CD4-positive, alpha-beta memory T cell (primary cell): ENCODE results near the gene DCUN1D2. TPM values are rescaled to one million over a fixed set of nuclear protein-coding genes. Genes with fewer than 3 reads are reported as not detected.
A peak's percentile ranks its signal among the peaks of the same experiment; 100 is the strongest.
"Not testable (repeated sequence)": the region's sequence is repeated elsewhere in the genome, so short reads cannot be mapped to it uniquely, and the experiment has no call there.

Source experiments
- CTCF ChIA-PET: fragments of 350-600 bp; sonication (Branson Sonifier 250); formaldehyde crosslinking; loops from one replicate; lab custom pipeline; 2021; ENCODE audit warnings: inconsistent platforms; ENCODE audit not compliant: partially characterized antibody; lab: Charles Lee
- POLR2A ChIA-PET: fragments of 350-600 bp; sonication (Branson Sonifier 250); formaldehyde crosslinking; loops from one replicate; lab custom pipeline; 2021; ENCODE audit not compliant: partially characterized antibody; lab: Charles Lee
- DNase-seq, 5 donors: peaks; one replicate each; pipeline versions ENCODE4 v3.0.0 to v3.0.0-alpha.2; 2020 to 2022; ENCODE audit warnings: mixed read lengths in 1 of 5
- H3K27ac ChIP-seq: one replicate; pipeline ENCODE4 v1.7.0; 2013; ENCODE audit warnings: low read depth, low read length
- H3K27me3 ChIP-seq: 2 replicates; pipeline ENCODE4 v1.7.0; 2013; ENCODE audit warnings: mild to moderate bottlenecking, low read length, moderate library complexity; ENCODE audit not compliant: insufficient read depth
- H3K36me3 ChIP-seq: 2 replicates; pipeline ENCODE4 v1.7.0; 2013; ENCODE audit warnings: mild to moderate bottlenecking, low read length, moderate library complexity; ENCODE audit not compliant: insufficient read depth
- H3K4me1 ChIP-seq: 2 replicates; pipeline ENCODE4 v1.7.0; 2013; ENCODE audit warnings: mild to moderate bottlenecking, low read length, moderate library complexity; ENCODE audit not compliant: insufficient read depth
- H3K4me3 ChIP-seq, 2 donors: one replicate each; pipeline ENCODE4 v1.7.0; 2013; ENCODE audit warnings: low read length in 2 of 2, mild to moderate bottlenecking in 1 of 2
- H3K9me3 ChIP-seq, 2 donors: one replicate each; pipeline ENCODE4 v1.7.0; 2013; ENCODE audit warnings: low read length in 2 of 2, control low read depth in 1 of 2; ENCODE audit not compliant: control insufficient read depth in 1 of 2
- H3K27ac Mint-ChIP-seq, 7 donors: one replicate each; pipeline ENCODE4 v1.8.0; 2020 to 2021; ENCODE audit warnings: mixed read lengths in 7 of 7, mild to moderate bottlenecking in 6 of 7, inconsistent platforms in 3 of 7, moderate library complexity in 3 of 7
- H3K27me3 Mint-ChIP-seq, 2 donors: one replicate each; pipeline ENCODE4 v1.8.0; 2020 to 2021; ENCODE audit warnings: mixed read lengths in 2 of 2
- H3K36me3 Mint-ChIP-seq, 2 donors: one replicate each; pipeline ENCODE4 v1.8.0; 2020 to 2021; ENCODE audit warnings: mixed read lengths in 2 of 2, inconsistent platforms in 1 of 2, mild to moderate bottlenecking in 1 of 2
- H3K4me1 Mint-ChIP-seq, 4 donors: one replicate each; pipeline ENCODE4 v1.8.0; 2020 to 2021; ENCODE audit warnings: mixed read lengths in 4 of 4, mild to moderate bottlenecking in 1 of 4
- H3K4me3 Mint-ChIP-seq, 8 donors: one replicate each; pipeline ENCODE4 v1.8.0; 2020 to 2021; ENCODE audit warnings: mixed read lengths in 8 of 8, mild to moderate bottlenecking in 7 of 8, moderate library complexity in 6 of 8, inconsistent platforms in 3 of 8
- H3K9me3 Mint-ChIP-seq, 8 donors: one replicate each; pipeline ENCODE4 v1.8.0; 2020 to 2021; ENCODE audit warnings: mixed read lengths in 8 of 8, mild to moderate bottlenecking in 5 of 8, inconsistent platforms in 3 of 8, moderate library complexity in 1 of 8
- intact Hi-C: fragments of 100-400 bp; cut with micrococcal nuclease; formaldehyde crosslinking; loops from one replicate; pipeline ENCODE4 v1.15.1; 2023
- polyA plus RNA-seq, 2 donors: library from polyadenylated mRNA; unstranded; fragments of 300-500 nt; fragmentation: Illumina TruSeq; gene quantifications; one replicate each; pipeline ENCODE4 v1.2.3, GENCODE V29; 2021
- total RNA-seq, 2 experiments: library from RNA; stranded (reverse); gene quantifications; one replicate each; pipeline ENCODE4 v1.2.3, GENCODE V29; 2021

DCUN1D2 gene
- total and polyA plus RNA-seq, 4 experiments from 2014 or later = 6.6 to 34.8 (median 20.8) TPM

- intact Hi-C loops = no loop called here
- no peak for DNase-seq
- Histone ChIP-seq H3K4me1 (no peaks in the 10 kb centered on the region), H3K27ac (no peak overlapping the region), H3K36me3 (no peaks in the 10 kb centered on the region), H3K27me3 (no peaks in the 10 kb centered on the region), H3K9me3 (no peaks in the 10 kb centered on the region), H3K4me3 (no peak overlapping the region)
- ChIA-PET CTCF (no interaction called here), POLR2A (no interaction called here)
- Mint-ChIP-seq H3K27ac (no peak overlapping the region), H3K4me1 (peaks cover 0 to 2% (median 0%) of the 10 kb centered on the region in 4 donors), H3K27me3 (no peaks in the 10 kb centered on the region), H3K9me3 (peaks cover 0 to 10% (median 3%) of the 10 kb centered on the region in 8 donors), H3K36me3 (peaks cover 3 to 6% of the 10 kb centered on the region in 2 donors), H3K4me3 (no peak overlapping the region)
These were observed 47.5 kb downstream of the DCUN1D2 start for GRCh38 chr13:113442985-113443362.

GRCh38 chr13:113442354-113442984, 48.0 kb downstream of the DCUN1D2 start:
- POLR2A ChIA-PET = no interaction called here
- Histone ChIP-seq H3K36me3 (no peaks in the 10 kb centered on the region), H3K4me1 (no peaks in the 10 kb centered on the region), H3K4me3 (no peak overlapping the region), H3K9me3 (no peaks in the 10 kb centered on the region), H3K27ac (no peak overlapping the region), H3K27me3 (no peaks in the 10 kb centered on the region)
- Mint-ChIP-seq H3K4me3 (no peak overlapping the region), H3K9me3 (peaks cover 0 to 10% (median 3%) of the 10 kb centered on the region in 8 donors), H3K4me1 (peaks cover 0 to 2% (median 0%) of the 10 kb centered on the region in 4 donors), H3K27me3 (no peaks in the 10 kb centered on the region), H3K27ac (peak overlapping the region in 1 of 7 donors; percentile 66), H3K36me3 (peaks cover 3 to 6% of the 10 kb centered on the region in 2 donors)
- CTCF ChIA-PET = no interaction called here
- DNase-seq = no peak
- intact Hi-C loops = no loop called here

GRCh38 chr13:113441661-113442060, 48.9 kb downstream of the DCUN1D2 start:
- no peak overlapping the region for H3K27ac Mint-ChIP-seq

GRCh38 chr13:113437408-113438010, 53.0 kb downstream of the DCUN1D2 start:
- DNase-seq = no peak
- Histone ChIP-seq H3K36me3 (no peaks in the 10 kb centered on the region), H3K4me3 (no peak overlapping the region), H3K9me3 (no peaks in the 10 kb centered on the region), H3K27ac (no peak overlapping the region), H3K4me1 (no peaks in the 10 kb centered on the region), H3K27me3 (no peaks in the 10 kb centered on the region)
- H3K36me3 Mint-ChIP-seq = peaks cover 2 to 3% of the 10 kb centered on the region in 2 donors
- peak overlapping the region in 1 of 7 donors; percentile 74 for H3K27ac Mint-ChIP-seq
- H3K4me3 Mint-ChIP-seq = no peak overlapping the region
- peaks cover 0 to 10% (median 3%) of the 10 kb centered on the region in 8 donors for H3K9me3 Mint-ChIP-seq
- no peaks in the 10 kb centered on the region for H3K27me3 Mint-ChIP-seq
- POLR2A ChIA-PET = no interaction called here
- H3K4me1 Mint-ChIP-seq = peaks cover 0 to 2% (median 0%) of the 10 kb centered on the region in 4 donors
- intact Hi-C loops = no loop called here
- CTCF ChIA-PET = no interaction called here

More at GRCh38 chr13:113441661-113442060, 48.9 kb downstream of the DCUN1D2 start:
- CTCF ChIA-PET = no interaction called here
- H3K4me1 ChIP-seq = no peaks in the 10 kb centered on the region
- H3K27me3 ChIP-seq = no peaks in the 10 kb centered on the region
- H3K36me3 Mint-ChIP-seq = peaks cover 3 to 6% of the 10 kb centered on the region in 2 donors
- POLR2A ChIA-PET = no interaction called here
- no peak overlapping the region for H3K4me3 ChIP-seq
- DNase-seq = no peak
- H3K9me3 ChIP-seq = no peaks in the 10 kb centered on the region
- H3K27ac ChIP-seq = no peak overlapping the region
- no peaks in the 10 kb centered on the region for H3K36me3 ChIP-seq
- H3K4me1 Mint-ChIP-seq = peaks cover 0 to 2% (median 0%) of the 10 kb centered on the region in 4 donors
- no peak overlapping the region for H3K4me3 Mint-ChIP-seq
- peaks cover 0 to 10% (median 3%) of the 10 kb centered on the region in 8 donors for H3K9me3 Mint-ChIP-seq
- H3K27me3 Mint-ChIP-seq = no peaks in the 10 kb centered on the region
- intact Hi-C loops = no loop called here

- H3K36me3 ChIP-seq, DNase-seq, H3K4me1 Mint-ChIP-seq, H3K9me3 Mint-ChIP-seq, H3K4me3 ChIP-seq, H3K4me3 Mint-ChIP-seq, H3K36me3 Mint-ChIP-seq, H3K27me3 ChIP-seq, intact Hi-C loops, POLR2A ChIA-PET, H3K27ac Mint-ChIP-seq, H3K27me3 Mint-ChIP-seq, CTCF ChIA-PET, H3K9me3 ChIP-seq, H3K4me1 ChIP-seq, H3K27ac ChIP-seq: not testable (repeated sequence)
These were observed 53.6 kb downstream of the DCUN1D2 start for GRCh38 chr13:113436866-113437265.

GRCh38 chr13:113435907-113436306, 54.6 kb downstream of the DCUN1D2 start:
- H3K4me1 Mint-ChIP-seq, DNase-seq, intact Hi-C loops, H3K36me3 Mint-ChIP-seq, H3K27me3 ChIP-seq, H3K27me3 Mint-ChIP-seq, H3K27ac ChIP-seq, CTCF ChIA-PET, POLR2A ChIA-PET, H3K4me3 Mint-ChIP-seq, H3K36me3 ChIP-seq, H3K27ac Mint-ChIP-seq, H3K9me3 ChIP-seq, H3K9me3 Mint-ChIP-seq, H3K4me1 ChIP-seq, H3K4me3 ChIP-seq: not testable (repeated sequence)

GRCh38 chr13:113433391-113433916, 57.1 kb downstream of the DCUN1D2 start:
- Mint-ChIP-seq H3K9me3 (peaks cover 0 to 2% (median 0%) of the 10 kb centered on the region in 8 donors), H3K4me1 (no peaks in the 10 kb centered on the region), H3K4me3 (no peak overlapping the region), H3K27ac (no peak overlapping the region), H3K36me3 (peaks cover 0 to 3% of the 10 kb centered on the region in 2 donors), H3K27me3 (no peaks in the 10 kb centered on the region)
- no peaks in the 10 kb centered on the region for H3K36me3 ChIP-seq
- ChIA-PET CTCF (no interaction called here), POLR2A (no interaction called here)
- no peaks in the 10 kb centered on the region for H3K4me1 ChIP-seq
- no peak overlapping the region for H3K27ac ChIP-seq
- H3K4me3 ChIP-seq = no peak overlapping the region
- no peaks in the 10 kb centered on the region for H3K9me3 ChIP-seq
- intact Hi-C loops = no loop called here
- H3K27me3 ChIP-seq = no peaks in the 10 kb centered on the region
- no peak for DNase-seq
